Measurements from ENCODE around the gene ASB10. TPM values are rescaled to one million over a fixed set of nuclear protein-coding genes. Genes with fewer than 3 reads are reported as not detected.

ASB10 gene
- total RNA-seq, 6 donors from 2014 or later: not detected

DNA sequence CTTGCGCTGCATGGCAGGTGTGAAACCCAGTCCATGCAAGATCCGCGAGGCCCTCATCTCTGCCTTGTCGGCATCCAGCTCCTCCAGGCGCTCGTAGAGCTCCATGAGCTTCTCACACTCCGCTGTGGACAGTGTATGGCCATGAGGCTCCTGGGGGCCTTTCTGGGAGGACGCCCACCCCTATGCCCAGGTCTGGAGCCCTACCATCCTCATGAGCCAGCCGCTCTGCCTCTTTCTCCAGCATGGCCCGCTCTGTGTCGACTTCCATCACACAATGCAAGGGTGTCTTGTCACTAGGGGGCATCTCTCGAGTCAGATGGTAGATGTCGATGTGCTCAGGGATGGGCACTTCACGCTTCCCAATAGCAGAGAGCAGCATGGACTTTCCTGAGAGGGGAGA, 36.7 kb upstream of the ASB10 start:
- Histone ChIP-seq H3K4me1 (peaks cover 16 to 27% (median 18%) of the 10 kb centered on the region in 4 donors), H3K4me3 (no peak overlapping the region), H3K27me3 (no peaks in the 10 kb centered on the region), H3K36me3 (peaks cover 25 to 61% (median 56%) of the 10 kb centered on the region in 4 donors), H3K9me3 (no peaks in the 10 kb centered on the region), H3K27ac (no peak overlapping the region)
- DNase-seq (no peak), ATAC-seq (ENCODE audit: low FRiP score in 2 of 2) (no peak)
- TF ChIP-seq CTCF (IDR thresholded peaks at IDR 0.05) (no peak), EP300 (IDR thresholded peaks at IDR 0.05) (no peak), POLR2A (IDR thresholded peaks at IDR 0.05) (no peak), POLR2AphosphoS5 (IDR thresholded peaks at IDR 0.05) (no peak)
- WGBS, 2 donors: 94 to 95% methylated on average over 14 of the region's 14 CpGs

DNA sequence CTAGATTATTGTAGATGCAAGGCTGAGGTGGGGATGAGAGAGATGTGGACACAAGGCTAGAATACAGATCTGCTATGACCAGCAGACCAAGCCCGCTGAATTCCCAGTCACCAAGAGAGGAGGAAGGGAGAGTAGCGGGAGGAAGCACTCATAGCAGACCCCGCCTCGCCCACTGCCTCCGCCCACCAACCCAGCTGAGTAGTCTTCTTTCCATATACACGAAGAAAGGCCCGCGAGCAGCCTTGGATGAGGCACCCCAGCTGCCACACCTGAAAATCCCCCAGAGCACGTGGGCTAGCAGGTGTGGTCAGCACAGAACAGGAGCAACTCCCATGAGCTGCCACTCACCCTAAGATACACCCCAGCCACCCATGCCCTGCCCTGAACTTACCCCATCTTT, 31.1 kb upstream of the ASB10 start:
- 94 to 95% methylated on average over 9 of the region's 9 CpGs for WGBS, 2 donors

DNA sequence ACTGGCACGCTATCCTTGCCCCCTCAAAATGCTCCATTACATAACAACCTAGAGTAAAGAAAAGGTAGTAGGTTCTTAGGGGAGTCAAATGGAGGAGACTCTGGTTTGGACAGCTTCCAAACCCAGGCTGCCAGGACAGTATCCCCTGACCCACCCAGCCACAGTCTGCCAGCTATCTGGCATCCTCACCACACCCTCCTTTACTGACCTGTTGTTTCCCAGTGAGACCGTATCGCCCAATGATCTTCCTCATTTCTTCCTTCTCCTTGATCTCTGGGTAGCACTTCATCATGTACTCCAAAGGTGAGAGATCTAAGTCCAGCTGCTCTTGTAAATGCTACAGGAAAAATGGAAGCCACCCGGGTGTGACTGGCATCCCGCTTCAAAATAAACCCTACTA, 28.3 kb upstream of the ASB10 start:
- 96 to 97% methylated on average over 4 to 5 of the region's 5 CpGs for WGBS, 2 donors
- Histone ChIP-seq H3K4me1 (no peaks in the 10 kb centered on the region), H3K4me3 (no peak overlapping the region), H3K27ac (no peak overlapping the region), H3K27me3 (no peaks in the 10 kb centered on the region), H3K9me3 (no peaks in the 10 kb centered on the region), H3K36me3 (peaks cover 17 to 80% (median 67%) of the 10 kb centered on the region in 4 donors)
- TF ChIP-seq EP300 (IDR thresholded peaks at IDR 0.05) (no peak), POLR2AphosphoS5 (IDR thresholded peaks at IDR 0.05) (no peak), POLR2A (IDR thresholded peaks at IDR 0.05) (no peak), CTCF (IDR thresholded peaks at IDR 0.05) (no peak)
- DNase-seq (no peak), ATAC-seq (ENCODE audit: low FRiP score in 2 of 2) (no peak)

More for the DNA sequence above, 31.1 kb upstream of the ASB10 start:
- no peak for ATAC-seq (ENCODE audit: low FRiP score in 2 of 2)
- Histone ChIP-seq H3K27me3 (no peaks in the 10 kb centered on the region), H3K9me3 (no peaks in the 10 kb centered on the region), H3K4me3 (no peak overlapping the region), H3K36me3 (peaks cover 32 to 98% (median 89%) of the 10 kb centered on the region in 4 donors), H3K4me1 (no peaks in the 10 kb centered on the region), H3K27ac (no peak overlapping the region)
- DNase-seq: no peak
- TF ChIP-seq POLR2AphosphoS5 (IDR thresholded peaks at IDR 0.05): no peak

DNA sequence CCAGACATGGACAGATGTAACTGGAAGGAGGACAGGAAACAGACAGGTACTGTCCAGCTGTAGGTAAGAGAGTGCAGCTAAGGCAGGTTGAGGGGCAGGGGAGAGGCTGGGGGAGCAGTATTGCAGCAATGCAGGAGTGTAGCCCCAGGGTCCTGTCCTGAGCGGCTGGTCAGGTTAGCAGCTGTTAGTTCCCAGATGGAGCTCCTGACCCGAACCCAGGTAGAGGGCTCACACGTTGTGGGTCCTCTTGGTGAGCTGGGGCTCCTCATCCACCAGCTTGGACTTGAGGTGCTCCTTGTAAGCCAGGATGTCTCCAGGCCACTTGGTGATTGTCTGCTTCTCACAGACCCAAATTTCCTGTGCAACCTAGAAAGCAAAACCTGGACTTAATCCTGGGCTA, 26.8 kb upstream of the ASB10 start:
- 77 to 100% methylated on average over 2 to 3 of the region's 3 CpGs for WGBS, 2 donors
- H3K4me3 ChIP-seq: no peak overlapping the region
- no peak overlapping the region for H3K27ac ChIP-seq
- H3K9me3 ChIP-seq: no peaks in the 10 kb centered on the region
- peaks cover 14 to 66% (median 55%) of the 10 kb centered on the region in 4 donors for H3K36me3 ChIP-seq
- ATAC-seq (ENCODE audit: low FRiP score in 2 of 2): no peak
- no peaks in the 10 kb centered on the region for H3K4me1 ChIP-seq
- no peaks in the 10 kb centered on the region for H3K27me3 ChIP-seq
- DNase-seq: no peak
- TF ChIP-seq POLR2AphosphoS5 (IDR thresholded peaks at IDR 0.05) (no peak), CTCF (IDR thresholded peaks at IDR 0.05) (no peak), EP300 (IDR thresholded peaks at IDR 0.05) (no peak), POLR2A (IDR thresholded peaks at IDR 0.05) (no peak)

DNA sequence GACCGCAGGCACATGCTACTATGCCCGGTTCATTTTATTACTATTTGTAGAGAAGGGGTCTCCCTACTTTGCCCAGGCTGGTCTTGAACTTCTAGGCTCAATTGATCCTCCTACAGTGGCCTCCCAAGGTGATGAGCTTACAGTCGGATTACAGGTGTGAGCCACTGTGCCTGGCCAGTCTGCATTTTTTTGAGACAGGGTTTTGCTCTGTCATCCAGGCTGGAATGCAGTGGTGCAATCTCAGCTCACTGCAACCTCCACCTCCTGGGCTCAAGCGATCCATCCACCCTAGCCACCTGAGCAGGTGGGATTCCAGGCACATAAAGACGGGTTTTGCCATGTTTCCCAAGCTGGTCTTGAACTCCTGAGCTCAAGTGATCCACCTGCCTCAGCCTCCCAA, 25.6 kb upstream of the ASB10 start:
- Histone ChIP-seq H3K27me3 (no peaks in the 10 kb centered on the region), H3K36me3 (peaks cover 9 to 54% (median 43%) of the 10 kb centered on the region in 4 donors), H3K4me3 (no peak overlapping the region), H3K9me3 (no peaks in the 10 kb centered on the region), H3K4me1 (no peaks in the 10 kb centered on the region), H3K27ac (no peak overlapping the region)
- ATAC-seq (ENCODE audit: low FRiP score in 2 of 2) (no peak), DNase-seq (no peak)
- WGBS, 2 donors: 67 to 96% methylated on average over 1 to 5 of the region's 5 CpGs
- TF ChIP-seq POLR2A (IDR thresholded peaks at IDR 0.05) (no peak), CTCF (IDR thresholded peaks at IDR 0.05) (no peak), POLR2AphosphoS5 (IDR thresholded peaks at IDR 0.05) (no peak), EP300 (IDR thresholded peaks at IDR 0.05) (no peak)
